DOHH2 (cell line): ENCODE measurements around the gene ARL6IP1.

Experiments
- CTCF ChIP-seq: fragments of 200-600 bp; sonication (generic); IDR thresholded peaks from one replicate; pipeline ENCODE4 v1.5.1; 2014; ENCODE audit warnings: antibody characterized with exemption, mild to moderate bottlenecking, low read depth, low read length; ENCODE audit not compliant: poor library complexity, severe bottlenecking
- EZH2phosphoT487 ChIP-seq: fragments of 200-600 bp; sonication (generic); IDR thresholded peaks from 2 replicates; pipeline ENCODE4 v1.6.1; 2017; ENCODE audit warnings: borderline replicate concordance, mild to moderate bottlenecking, antibody characterized with exemption, low read length, moderate library complexity, mixed read lengths

DNA sequence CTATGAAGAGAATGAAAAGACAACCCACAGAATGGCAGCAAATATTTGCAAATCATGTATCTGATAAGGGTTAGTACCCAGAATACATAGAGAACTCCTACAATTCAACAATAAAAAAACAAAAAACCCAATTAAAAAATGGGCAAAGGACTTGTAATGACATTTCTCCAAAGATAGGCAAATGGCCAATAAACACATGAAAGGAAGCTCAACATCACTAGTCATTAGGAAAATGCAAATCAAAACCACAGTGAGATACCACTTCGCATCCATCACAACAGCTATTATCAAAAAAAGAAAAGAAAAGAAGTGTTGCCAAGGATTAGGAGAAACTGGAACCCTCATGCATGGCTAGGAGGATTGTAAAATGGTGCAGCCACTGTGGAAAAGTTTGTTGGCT lies 45.1 kb upstream of the ARL6IP1 start:
- no peak for TF ChIP-seq CTCF
- no peak for TF ChIP-seq EZH2phosphoT487
